Endothelial cell (in vitro differentiated cells): ENCODE data around the gene CLBA1. TPM values are rescaled to one million over a fixed set of nuclear protein-coding genes. Genes with fewer than 3 reads are reported as not detected.

Source experiments
- DNase-seq: peaks from one replicate; pipeline ENCODE4 v3.0.0; 2021; ENCODE audit warnings: low spot score
- H3K27ac Mint-ChIP-seq: one replicate; pipeline ENCODE4 v1.8.0; 2021; ENCODE audit warnings: mixed read lengths, inconsistent platforms; ENCODE audit not compliant: unreplicated experiment
- H3K27me3 Mint-ChIP-seq: one replicate; pipeline ENCODE4 v1.8.0; 2021; ENCODE audit warnings: mild to moderate bottlenecking, moderate library complexity, mixed read lengths, inconsistent platforms; ENCODE audit not compliant: unreplicated experiment
- H3K36me3 Mint-ChIP-seq: one replicate; pipeline ENCODE4 v1.8.0; 2021; ENCODE audit warnings: mild to moderate bottlenecking, low read depth, mixed read lengths, inconsistent platforms; ENCODE audit not compliant: unreplicated experiment
- H3K4me1 Mint-ChIP-seq: one replicate; pipeline ENCODE4 v1.8.0; 2021; ENCODE audit warnings: mild to moderate bottlenecking, mixed read lengths, inconsistent platforms; ENCODE audit not compliant: unreplicated experiment
- H3K4me3 Mint-ChIP-seq: one replicate; pipeline ENCODE4 v1.8.0; 2021; ENCODE audit warnings: mild to moderate bottlenecking, mixed read lengths, inconsistent platforms; ENCODE audit not compliant: unreplicated experiment
- H3K9me3 Mint-ChIP-seq: one replicate; pipeline ENCODE4 v1.8.0; 2021; ENCODE audit warnings: mixed read lengths, inconsistent platforms; ENCODE audit not compliant: unreplicated experiment
- CTCF ChIP-seq: fragments of 200-600 bp; sonication (generic); IDR thresholded peaks from one replicate; pipeline ENCODE4 v1.5.0; 2021; ENCODE audit warnings: antibody characterized with exemption; ENCODE audit not compliant: unreplicated experiment
- total RNA-seq: library from RNA; stranded (reverse); fragmentation: NEBNext Ultra II Directional; extraction: Animal tissue kit (Norgen Biotek cat#: 25700); gene quantifications from one replicate; pipeline ENCODE4 v1.2.1, GENCODE V29; 2021; ENCODE audit not compliant: unreplicated experiment

The CLBA1 gene
- total RNA-seq, 1 donor from 2014 or later = 13.5 TPM

GRCh38 chr14:104966981-104967385, 18.6 kb upstream of the CLBA1 start:
- no peak overlapping the region for H3K27ac Mint-ChIP-seq
- peaks cover 12% of the 10 kb centered on the region for H3K4me1 Mint-ChIP-seq
- H3K4me3 Mint-ChIP-seq = no peak overlapping the region
- H3K9me3 Mint-ChIP-seq = no peaks in the 10 kb centered on the region
- no peak for TF ChIP-seq CTCF
- DNase-seq = no peak
- H3K27me3 Mint-ChIP-seq = peaks cover 11% of the 10 kb centered on the region
- H3K36me3 Mint-ChIP-seq = no peaks in the 10 kb centered on the region

GRCh38 chr14:104967386-104968152, 18.0 kb upstream of the CLBA1 start:
- Mint-ChIP-seq H3K36me3 (no peaks in the 10 kb centered on the region), H3K27me3 (peaks cover 11% of the 10 kb centered on the region), H3K27ac (no peak overlapping the region), H3K9me3 (no peaks in the 10 kb centered on the region), H3K4me1 (peaks cover 12% of the 10 kb centered on the region), H3K4me3 (no peak overlapping the region)
- TF ChIP-seq CTCF = no peak
- DNase-seq = peak; percentile 75

GRCh38 chr14:104968153-104968527, 17.4 kb upstream of the CLBA1 start:
- no peak overlapping the region for H3K27ac Mint-ChIP-seq
- H3K36me3 Mint-ChIP-seq = no peaks in the 10 kb centered on the region
- no peaks in the 10 kb centered on the region for H3K9me3 Mint-ChIP-seq
- TF ChIP-seq CTCF = no peak
- H3K4me1 Mint-ChIP-seq = peaks cover 12% of the 10 kb centered on the region
- no peak overlapping the region for H3K4me3 Mint-ChIP-seq
- DNase-seq = peak; percentile 58
- H3K27me3 Mint-ChIP-seq = peaks cover 11% of the 10 kb centered on the region

- Mint-ChIP-seq H3K4me3 (no peak overlapping the region), H3K9me3 (no peaks in the 10 kb centered on the region), H3K4me1 (peaks cover 12% of the 10 kb centered on the region), H3K27ac (no peak overlapping the region), H3K36me3 (no peaks in the 10 kb centered on the region), H3K27me3 (peaks cover 11% of the 10 kb centered on the region)
- no peak for DNase-seq
- no peak for TF ChIP-seq CTCF
Measured at GRCh38 chr14:104968541-104969401, 16.8 kb upstream of the CLBA1 start.
